ENCODE data around the gene PCDH9.

DNA sequence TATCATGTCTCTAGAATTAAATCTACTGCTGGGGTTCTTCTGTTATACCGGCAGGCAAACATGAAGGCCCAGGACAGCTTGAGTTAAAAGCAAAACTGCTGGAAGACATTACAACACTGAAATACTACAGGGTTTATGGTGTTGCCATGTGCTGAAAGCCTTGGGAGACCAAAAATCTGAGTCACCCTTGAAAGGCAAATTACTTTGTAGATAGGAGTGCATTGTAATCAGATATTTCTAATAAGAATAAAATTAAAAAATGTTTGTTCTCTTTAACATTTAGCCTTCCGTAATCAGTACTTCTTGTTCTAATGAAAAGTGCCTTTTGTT is 181.3 kb downstream of the PCDH9 start:
- TF ChIP-seq CTCF (IDR thresholded peaks at IDR 0.05; ENCODE audit: insufficient read depth, low read depth, low read length) (no peak), EZH2 (IDR thresholded peaks at IDR 0.05; ENCODE audit: insufficient read depth, low read length) (no peak)

Data from astrocyte (in vitro differentiated cells and primary cell).